Loucy (cell line): ENCODE data around the gene TRIM22.

Experiments
- EZH2phosphoT487 ChIP-seq: fragments of 200-600 bp; IDR thresholded peaks from 2 replicates; pipeline ENCODE4 v1.6.1; 2018; ENCODE audit warnings: antibody characterized with exemption, mild to moderate bottlenecking, moderate library complexity, borderline replicate concordance
- TF ChIP-seq, protein P1 (sequence below): fragments of 200-600 bp; sonication (generic); conservative IDR thresholded peaks from 2 replicates; pipeline ENCODE4 v1.5.1; 2014; ENCODE audit warnings: mild to moderate bottlenecking, antibody characterized with exemption, low read length

DNA sequence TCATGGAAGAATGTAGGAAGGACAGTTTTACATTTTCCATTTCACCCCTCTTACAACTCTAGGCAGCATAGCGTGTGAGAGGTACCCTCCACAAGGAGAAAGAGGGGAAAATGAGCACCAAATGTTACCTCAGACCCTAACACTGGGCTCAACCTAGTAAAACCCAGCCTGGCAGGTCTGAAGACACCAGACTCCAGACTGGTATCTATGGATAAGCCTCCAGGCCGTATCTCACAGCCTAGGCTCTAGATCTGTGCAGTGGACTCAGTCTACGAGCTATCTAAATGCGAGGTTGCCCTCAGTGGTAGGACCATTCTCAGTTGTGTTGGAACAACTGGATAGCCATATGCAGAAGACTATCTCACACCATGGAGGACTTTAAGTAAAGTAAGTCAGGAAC is 15.2 kb upstream of the TRIM22 start:
- TF ChIP-seq, protein P1, sequence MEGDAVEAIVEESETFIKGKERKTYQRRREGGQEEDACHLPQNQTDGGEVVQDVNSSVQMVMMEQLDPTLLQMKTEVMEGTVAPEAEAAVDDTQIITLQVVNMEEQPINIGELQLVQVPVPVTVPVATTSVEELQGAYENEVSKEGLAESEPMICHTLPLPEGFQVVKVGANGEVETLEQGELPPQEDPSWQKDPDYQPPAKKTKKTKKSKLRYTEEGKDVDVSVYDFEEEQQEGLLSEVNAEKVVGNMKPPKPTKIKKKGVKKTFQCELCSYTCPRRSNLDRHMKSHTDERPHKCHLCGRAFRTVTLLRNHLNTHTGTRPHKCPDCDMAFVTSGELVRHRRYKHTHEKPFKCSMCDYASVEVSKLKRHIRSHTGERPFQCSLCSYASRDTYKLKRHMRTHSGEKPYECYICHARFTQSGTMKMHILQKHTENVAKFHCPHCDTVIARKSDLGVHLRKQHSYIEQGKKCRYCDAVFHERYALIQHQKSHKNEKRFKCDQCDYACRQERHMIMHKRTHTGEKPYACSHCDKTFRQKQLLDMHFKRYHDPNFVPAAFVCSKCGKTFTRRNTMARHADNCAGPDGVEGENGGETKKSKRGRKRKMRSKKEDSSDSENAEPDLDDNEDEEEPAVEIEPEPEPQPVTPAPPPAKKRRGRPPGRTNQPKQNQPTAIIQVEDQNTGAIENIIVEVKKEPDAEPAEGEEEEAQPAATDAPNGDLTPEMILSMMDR = no peak
- TF ChIP-seq EZH2phosphoT487 = no peak
